HepG2 (cell line): ENCODE data around the gene NKX2-3. TPM values are rescaled to one million over a fixed set of nuclear protein-coding genes. Genes with fewer than 3 reads are reported as not detected.
A peak's percentile ranks its signal among the peaks of the same experiment; 100 is the strongest.

Experiments used
- ATAC-seq: fragments of 200-7000 bp; cut with Tn5 transposase; 3 replicates; pipeline ENCODE4 v1.9.1; 2020; ENCODE audit warnings: mild to moderate bottlenecking, moderate library complexity
- BruUV-seq: library from RNA; stranded (reverse); fragments of 400-500 nt; replicated peaks from 2 replicates; lab custom pipeline; 2021; lab: Mats Ljungman, UMichigan
- CTCF ChIA-PET: fragments of 300-600 bp; formaldehyde crosslinking; extraction: SDS; loops from one replicate; lab custom pipeline; 2021; ENCODE audit warnings: low total read pairs, inconsistent platforms, low intra/inter-chr PET ratio; lab: Yijun Ruan, JAX
- POLR2A ChIA-PET: fragments of 350-600 bp; sonication (Branson Sonifier 250); formaldehyde crosslinking; loops from one replicate; lab custom pipeline; 2020; ENCODE audit warnings: antibody characterized with exemption, inconsistent platforms; lab: Yijun Ruan, JAX
- DNase-seq: peaks from one replicate; pipeline ENCODE4 v3.0.0-alpha.2; 2015; ENCODE audit warnings: low spot score
- FAIRE-seq: peaks from 3 replicates; lab custom pipeline; 2011; peaks lifted over from hg19 to GRCh38; lab: Jason Lieb, UNC
- H2AFZ ChIP-seq: one replicate; pipeline ENCODE4 v1.6.1; 2011; ENCODE audit warnings: low read length, inconsistent platforms
- H3K27ac ChIP-seq: fragments of 300-600 bp; 3 replicates; pipeline ENCODE4 v1.8.0; 2011; ENCODE audit warnings: mixed run types, mild to moderate bottlenecking, mixed read lengths, low read length, inconsistent platforms; ENCODE audit not compliant: insufficient read depth; ENCODE audit errors: extremely low read length
- H3K27me3 ChIP-seq, 2 experiments: fragments of 200-600 bp in 1 of 2; 2 replicates in 1 of 2; 3 replicates in 1 of 2; pipeline versions ENCODE4 v1.6.0 to v1.8.0; 2011; ENCODE audit warnings: low read length in 2 of 2, mild to moderate bottlenecking in 2 of 2, moderate library complexity in 2 of 2, inconsistent platforms in 1 of 2; ENCODE audit not compliant: insufficient read depth in 2 of 2, control insufficient read depth in 1 of 2
- H3K36me3 ChIP-seq, 2 experiments: fragments of 200-600 bp in 1 of 2; replicated peaks in 1 of 2; 2 replicates in 1 of 2; 3 replicates in 1 of 2; pipeline versions ENCODE4 v1.5.1 to v1.8.0; 2011; ENCODE audit warnings: low read length in 2 of 2, inconsistent platforms in 1 of 2; ENCODE audit not compliant: insufficient read depth in 2 of 2, control insufficient read depth in 1 of 2
- H3K4me1 ChIP-seq: 2 replicates; pipeline ENCODE4 v1.5.1; 2012; ENCODE audit warnings: low read length, inconsistent platforms; ENCODE audit not compliant: insufficient read depth
- H3K4me2 ChIP-seq: 2 replicates; pipeline ENCODE4 v1.6.0; 2011; ENCODE audit warnings: low read depth, low read length, inconsistent platforms
- H3K4me3 ChIP-seq, 3 experiments: fragments of 200-600 bp in 1 of 3; sonication (generic), shearing (Covaris generic) in 1 of 3; replicated peaks in 1 of 3; 2 replicates each; pipeline ENCODE4 v1.5.1; 2011 to 2016; ENCODE audit warnings: low read length in 3 of 3, inconsistent platforms in 2 of 3, low read depth in 2 of 3, mild to moderate bottlenecking in 2 of 3, control low read depth in 1 of 3, mixed read lengths in 1 of 3; ENCODE audit not compliant: insufficient read depth in 1 of 3
- H3K79me2 ChIP-seq: one replicate; pipeline ENCODE4 v1.6.1; 2011; ENCODE audit warnings: low read length, inconsistent platforms; ENCODE audit not compliant: insufficient read depth
- H3K9ac ChIP-seq: 2 replicates; pipeline ENCODE4 v1.6.0; 2011; ENCODE audit warnings: mild to moderate bottlenecking, low read depth, low read length, inconsistent platforms; ENCODE audit not compliant: insufficient read depth
- H3K9me3 ChIP-seq: 2 replicates; pipeline ENCODE4 v1.5.1; 2012; ENCODE audit warnings: mild to moderate bottlenecking, low read length
- H4K20me1 ChIP-seq: 2 replicates; pipeline ENCODE4 v1.6.0; 2011; ENCODE audit warnings: inconsistent platforms, mild to moderate bottlenecking, low read length, moderate library complexity; ENCODE audit not compliant: insufficient read depth
- BORCS8-MEF2B ChIP-seq: sonication (generic); formaldehyde crosslinking; IDR thresholded peaks from 2 replicates; pipeline ENCODE4 v1.8.0; 2022; ENCODE audit warnings: mild to moderate bottlenecking, missing genetic modification reagents
- FOXM1 ChIP-seq: sonication (generic); formaldehyde crosslinking; IDR thresholded peaks from 2 replicates; pipeline ENCODE4 v1.5.0; 2020; ENCODE audit warnings: missing genetic modification reagents
- MATR3 ChIP-seq: sonication (generic); formaldehyde crosslinking; IDR thresholded peaks from 2 replicates; pipeline ENCODE4 v1.4.0; 2020; ENCODE audit warnings: missing genetic modification reagents
- MXI1 ChIP-seq: IDR thresholded peaks from 3 replicates; pipeline ENCODE4 v1.6.1; 2012; ENCODE audit warnings: low read depth, low read length, inconsistent platforms, borderline replicate concordance
- RELA ChIP-seq: sonication (generic); formaldehyde crosslinking; IDR thresholded peaks from 2 replicates; pipeline ENCODE4 v1.4.0; 2020; ENCODE audit warnings: missing genetic modification reagents
- RXRB ChIP-seq: IDR thresholded peaks from 2 replicates; pipeline ENCODE4 v1.6.1; 2016; ENCODE audit warnings: borderline replicate concordance, missing genetic modification reagents, missing compliant biosample characterization
- TCF7 ChIP-seq: sonication (generic); IDR thresholded peaks from 2 replicates; pipeline ENCODE4 v1.6.1; 2016; ENCODE audit warnings: antibody characterized with exemption, low read depth
- TRIM24 ChIP-seq: sonication (generic); formaldehyde crosslinking; IDR thresholded peaks from 2 replicates; pipeline ENCODE4 v1.8.0; 2022; ENCODE audit warnings: mild to moderate bottlenecking, missing genetic modification reagents
- ZFX ChIP-seq: sonication (generic); formaldehyde crosslinking; IDR thresholded peaks from 2 replicates; pipeline ENCODE4 v1.4.0; 2020; ENCODE audit warnings: mild to moderate bottlenecking, low read depth, missing genetic modification reagents, moderate library complexity
- ZNF12 ChIP-seq: sonication (generic); formaldehyde crosslinking; IDR thresholded peaks from 2 replicates; pipeline ENCODE4 v1.5.0; 2020; ENCODE audit warnings: missing genetic modification reagents
- ZNF589 ChIP-seq: sonication (generic); formaldehyde crosslinking; conservative IDR thresholded peaks from 2 replicates; pipeline ENCODE4 v1.8.0; 2022; ENCODE audit warnings: mild to moderate bottlenecking, moderate library complexity, missing genetic modification reagents
- ZNF605 ChIP-seq: sonication (generic); formaldehyde crosslinking; IDR thresholded peaks from 2 replicates; pipeline ENCODE4 v1.8.0; 2022; ENCODE audit warnings: mild to moderate bottlenecking, missing genetic modification reagents
- WGBS: methylation state at CpG from one replicate; pipeline ENCODE4 v1.1.6; 2017; ENCODE audit warnings: low lambda C conversion rate; 5-methylcytosine and 5-hydroxymethylcytosine counted together
- in situ Hi-C: cut with HindIII; loops from 2 replicates; pipeline ENCODE4 v1.10.0; 2017; ENCODE audit warnings: low pct_unique_long_range_greater_than_20kb; ENCODE audit not compliant: extremely low pct_ligation_motif_present
- intact Hi-C: fragments of 100-400 bp; cut with micrococcal nuclease; formaldehyde crosslinking; loops from one replicate; pipeline ENCODE4 v1.10.0; 2022; ENCODE audit not compliant: unreplicated experiment
- polyA plus RNA-seq, 8 experiments: library from polyadenylated mRNA; depleted of rRNA in 3 of 8; stranded (reverse) in 7 of 8; unstranded in 1 of 8; fragments of >200 nt; fragmentation: Illumina TruSeq in 4 of 8; extraction: Trizol in 4 of 8; gene quantifications; 2 replicates each; pipeline versions ENCODE4 v1.2.1 to v1.2.3, GENCODE V29; 2011 to 2016; ENCODE audit warnings: low read depth in 4 of 8, missing spikeins in 1 of 8, mixed read lengths in 1 of 8; ENCODE audit not compliant: insufficient read depth in 1 of 8
- total RNA-seq, 5 experiments: library from RNA; depleted of rRNA; stranded (reverse); fragments of >200 nt; fragmentation: Illumina TruSeq; extraction: Trizol; gene quantifications; 2 replicates each; pipeline ENCODE4 v1.2.3, GENCODE V29; 2016; ENCODE audit warnings: low read depth in 1 of 5
- TF ChIP-seq, protein P1 (sequence below): sonication (generic); formaldehyde crosslinking; IDR thresholded peaks from 2 replicates; pipeline ENCODE4 v1.5.1; 2020; ENCODE audit warnings: mild to moderate bottlenecking, missing genetic modification reagents, moderate library complexity
- TF ChIP-seq, protein P2 (sequence below): sonication (generic); formaldehyde crosslinking; IDR thresholded peaks from 2 replicates; pipeline ENCODE4 v1.4.0; 2020; ENCODE audit warnings: missing genetic modification reagents
- TF ChIP-seq, protein P3 (sequence below): sonication (generic); formaldehyde crosslinking; IDR thresholded peaks from 2 replicates; pipeline ENCODE4 v1.5.1; 2020; ENCODE audit warnings: mild to moderate bottlenecking, missing genetic modification reagents

NKX2-3 gene
- total and polyA plus RNA-seq, 2 of the 13 experiments (the other 11 are each of a cell fraction or from before 2014, with no cell fraction given), result not detected

DNA sequence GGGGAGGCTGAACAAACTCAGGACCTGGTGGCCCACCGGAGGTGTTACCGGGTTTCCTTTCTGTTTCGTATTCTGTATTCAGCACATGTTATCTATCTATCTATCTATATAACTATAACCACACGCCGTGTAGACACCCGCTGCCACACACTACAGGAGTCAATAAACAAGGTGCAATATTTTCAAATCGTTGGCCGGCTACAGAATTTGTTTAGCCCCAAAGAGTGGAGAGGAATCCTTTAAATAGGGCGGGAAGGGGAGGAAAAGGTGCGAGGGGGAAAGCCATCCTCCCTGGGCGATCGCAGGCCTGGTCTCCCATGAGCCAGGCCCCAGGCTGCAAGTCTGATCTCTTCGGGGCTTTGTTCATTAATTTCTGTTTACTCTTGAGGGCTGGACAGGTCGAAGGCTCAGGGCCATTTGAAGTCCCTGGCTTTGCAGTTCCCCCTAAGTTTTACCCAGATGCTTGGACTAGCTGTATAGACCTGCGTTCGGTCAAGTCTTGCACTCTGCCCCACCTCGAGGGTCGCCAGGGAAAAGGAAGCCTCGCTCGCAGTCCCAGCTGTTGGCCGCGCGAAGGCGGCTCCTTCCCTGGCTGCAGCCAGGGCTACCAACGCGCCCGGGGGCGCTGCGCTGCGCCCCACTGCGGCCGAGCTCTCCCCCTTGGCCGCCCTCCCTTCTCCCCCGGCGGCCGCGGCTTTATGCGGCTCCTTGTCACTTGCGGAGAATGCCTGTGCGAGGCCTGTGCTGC, 3.8 kb downstream of the NKX2-3 start:
- peak overlapping the region; percentile 70 for H3K4me2 ChIP-seq
- FAIRE-seq (no peak), DNase-seq (peak; percentile 18), ATAC-seq (peak; percentile 67)
- no peak overlapping the region for H3K27ac ChIP-seq
- H4K20me1 ChIP-seq, result peaks cover 2% of the 10 kb centered on the region; the same call in 1 of the 2 replicates
- CTCF ChIA-PET, result no interaction called here
- H3K36me3 ChIP-seq, result no peaks in the 10 kb centered on the region
- WGBS, result 33% methylated on average over 18 of the region's 40 CpGs
- POLR2A ChIA-PET, result no interaction called here
- intact Hi-C loops, result no loop called here
- H3K9me3 ChIP-seq, result no peaks in the 10 kb centered on the region
- peak overlapping the region; percentile 36 to 57 (median 39); a peak in 4 of 6 replicates for H3K4me3 ChIP-seq
- H3K4me1 ChIP-seq, result peaks cover 22% of the 10 kb centered on the region
- H2AFZ ChIP-seq, result no peak overlapping the region
- no peaks in the 10 kb centered on the region for H3K79me2 ChIP-seq
- no peak overlapping the region for H3K9ac ChIP-seq
- H3K27me3 ChIP-seq, result peaks cover 27 to 94% of the 10 kb centered on the region in 2 experiments
- in situ Hi-C loops, result no loop called here
- no TSS peak for BruUV-seq
- TF ChIP-seq ZNF589 (CRISPR knock-in tag) (no peak), MATR3 (CRISPR knock-in tag) (no peak), RXRB (CRISPR knock-in tag) (no peak), ZFX (CRISPR knock-in tag) (peak; percentile 46; the same call in 1 of the 2 replicates), RELA (CRISPR knock-in tag) (no peak), MXI1 (no peak), FOXM1 (CRISPR knock-in tag) (no peak), TCF7 (no peak), ZNF605 (CRISPR knock-in tag) (0 out of 2 replicates have a peak, but pooled peaks have one; percentile 16), BORCS8-MEF2B (no peak), TRIM24 (CRISPR knock-in tag) (no peak), ZNF12 (CRISPR knock-in tag) (no peak)
- TF ChIP-seq, protein P1, sequence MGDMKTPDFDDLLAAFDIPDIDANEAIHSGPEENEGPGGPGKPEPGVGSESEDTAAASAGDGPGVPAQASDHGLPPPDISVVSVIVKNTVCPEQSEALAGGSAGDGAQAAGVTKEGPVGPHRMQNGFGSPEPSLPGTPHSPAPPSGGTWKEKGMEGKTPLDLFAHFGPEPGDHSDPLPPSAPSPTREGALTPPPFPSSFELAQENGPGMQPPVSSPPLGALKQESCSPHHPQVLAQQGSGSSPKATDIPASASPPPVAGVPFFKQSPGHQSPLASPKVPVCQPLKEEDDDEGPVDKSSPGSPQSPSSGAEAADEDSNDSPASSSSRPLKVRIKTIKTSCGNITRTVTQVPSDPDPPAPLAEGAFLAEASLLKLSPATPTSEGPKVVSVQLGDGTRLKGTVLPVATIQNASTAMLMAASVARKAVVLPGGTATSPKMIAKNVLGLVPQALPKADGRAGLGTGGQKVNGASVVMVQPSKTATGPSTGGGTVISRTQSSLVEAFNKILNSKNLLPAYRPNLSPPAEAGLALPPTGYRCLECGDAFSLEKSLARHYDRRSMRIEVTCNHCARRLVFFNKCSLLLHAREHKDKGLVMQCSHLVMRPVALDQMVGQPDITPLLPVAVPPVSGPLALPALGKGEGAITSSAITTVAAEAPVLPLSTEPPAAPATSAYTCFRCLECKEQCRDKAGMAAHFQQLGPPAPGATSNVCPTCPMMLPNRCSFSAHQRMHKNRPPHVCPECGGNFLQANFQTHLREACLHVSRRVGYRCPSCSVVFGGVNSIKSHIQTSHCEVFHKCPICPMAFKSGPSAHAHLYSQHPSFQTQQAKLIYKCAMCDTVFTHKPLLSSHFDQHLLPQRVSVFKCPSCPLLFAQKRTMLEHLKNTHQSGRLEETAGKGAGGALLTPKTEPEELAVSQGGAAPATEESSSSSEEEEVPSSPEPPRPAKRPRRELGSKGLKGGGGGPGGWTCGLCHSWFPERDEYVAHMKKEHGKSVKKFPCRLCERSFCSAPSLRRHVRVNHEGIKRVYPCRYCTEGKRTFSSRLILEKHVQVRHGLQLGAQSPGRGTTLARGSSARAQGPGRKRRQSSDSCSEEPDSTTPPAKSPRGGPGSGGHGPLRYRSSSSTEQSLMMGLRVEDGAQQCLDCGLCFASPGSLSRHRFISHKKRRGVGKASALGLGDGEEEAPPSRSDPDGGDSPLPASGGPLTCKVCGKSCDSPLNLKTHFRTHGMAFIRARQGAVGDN (CRISPR knock-in tag), result peak; percentile 74
- TF ChIP-seq, protein P2, sequence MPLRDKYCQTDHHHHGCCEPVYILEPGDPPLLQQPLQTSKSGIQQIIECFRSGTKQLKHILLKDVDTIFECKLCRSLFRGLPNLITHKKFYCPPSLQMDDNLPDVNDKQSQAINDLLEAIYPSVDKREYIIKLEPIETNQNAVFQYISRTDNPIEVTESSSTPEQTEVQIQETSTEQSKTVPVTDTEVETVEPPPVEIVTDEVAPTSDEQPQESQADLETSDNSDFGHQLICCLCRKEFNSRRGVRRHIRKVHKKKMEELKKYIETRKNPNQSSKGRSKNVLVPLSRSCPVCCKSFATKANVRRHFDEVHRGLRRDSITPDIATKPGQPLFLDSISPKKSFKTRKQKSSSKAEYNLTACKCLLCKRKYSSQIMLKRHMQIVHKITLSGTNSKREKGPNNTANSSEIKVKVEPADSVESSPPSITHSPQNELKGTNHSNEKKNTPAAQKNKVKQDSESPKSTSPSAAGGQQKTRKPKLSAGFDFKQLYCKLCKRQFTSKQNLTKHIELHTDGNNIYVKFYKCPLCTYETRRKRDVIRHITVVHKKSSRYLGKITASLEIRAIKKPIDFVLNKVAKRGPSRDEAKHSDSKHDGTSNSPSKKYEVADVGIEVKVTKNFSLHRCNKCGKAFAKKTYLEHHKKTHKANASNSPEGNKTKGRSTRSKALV (CRISPR knock-in tag), result peak; percentile 99
- TF ChIP-seq, protein P3, sequence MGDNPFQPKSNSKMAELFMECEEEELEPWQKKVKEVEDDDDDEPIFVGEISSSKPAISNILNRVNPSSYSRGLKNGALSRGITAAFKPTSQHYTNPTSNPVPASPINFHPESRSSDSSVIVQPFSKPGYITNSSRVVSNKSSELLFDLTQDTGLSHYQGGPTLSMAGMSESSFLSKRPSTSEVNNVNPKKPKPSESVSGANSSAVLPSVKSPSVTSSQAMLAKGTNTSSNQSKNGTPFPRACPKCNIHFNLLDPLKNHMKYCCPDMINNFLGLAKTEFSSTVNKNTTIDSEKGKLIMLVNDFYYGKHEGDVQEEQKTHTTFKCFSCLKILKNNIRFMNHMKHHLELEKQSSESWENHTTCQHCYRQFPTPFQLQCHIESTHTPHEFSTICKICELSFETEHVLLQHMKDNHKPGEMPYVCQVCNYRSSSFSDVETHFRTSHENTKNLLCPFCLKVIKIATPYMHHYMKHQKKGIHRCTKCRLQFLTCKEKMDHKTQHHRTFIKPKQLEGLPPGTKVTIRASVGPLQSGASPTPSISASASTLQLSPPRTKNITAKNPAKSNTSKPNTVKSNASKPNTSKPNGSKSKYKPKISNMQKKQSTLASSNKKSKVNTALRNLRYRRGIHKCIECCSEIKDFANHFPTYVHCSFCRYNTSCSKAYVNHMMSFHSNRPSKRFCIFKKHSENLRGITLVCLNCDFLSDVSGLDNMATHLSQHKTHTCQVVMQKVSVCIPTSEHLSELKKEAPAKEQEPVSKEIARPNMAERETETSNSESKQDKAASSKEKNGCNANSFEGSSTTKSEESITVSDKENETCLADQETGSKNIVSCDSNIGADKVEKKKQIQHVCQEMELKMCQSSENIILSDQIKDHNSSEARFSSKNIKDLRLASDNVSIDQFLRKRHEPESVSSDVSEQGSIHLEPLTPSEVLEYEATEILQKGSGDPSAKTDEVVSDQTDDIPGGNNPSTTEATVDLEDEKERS (CRISPR knock-in tag), result no peak
